Measurements from ENCODE around the gene KCTD17. TPM values are rescaled to one million over a fixed set of nuclear protein-coding genes. Genes with fewer than 3 reads are reported as not detected.
"Not testable (repeated sequence)": the region's sequence is repeated elsewhere in the genome, so short reads cannot be mapped to it uniquely, and the experiment has no call there.

KCTD17 gene
- total RNA-seq, 6 experiments from 2014 or later = 2.0 to 9.7 (median 4.4) TPM

- DNase-seq (no peak), ATAC-seq (no peak)
- Histone ChIP-seq H3K27ac (no peak overlapping the region), H3K4me3 (no peak overlapping the region), H3K27me3 (no peaks in the 10 kb centered on the region), H3K36me3 (no peaks in the 10 kb centered on the region), H3K4me1 (no peaks in the 10 kb centered on the region), H3K9me3 (no peaks in the 10 kb centered on the region)
- no peak for TF ChIP-seq POLR2A (IDR thresholded peaks at IDR 0.05)
- no peak for TF ChIP-seq CTCF (IDR thresholded peaks at IDR 0.05)
- 60% methylated on average over 1 of the region's 9 CpGs for WGBS (ENCODE audit: insufficient coverage, low coverage, low lambda C conversion rate, missing lambda C conversion rate)
- intact Hi-C loops (cut with DNase I) = no loop called here
Measured at GRCh38 chr22:37070744-37071143, 19.2 kb downstream of the KCTD17 start.

DNA sequence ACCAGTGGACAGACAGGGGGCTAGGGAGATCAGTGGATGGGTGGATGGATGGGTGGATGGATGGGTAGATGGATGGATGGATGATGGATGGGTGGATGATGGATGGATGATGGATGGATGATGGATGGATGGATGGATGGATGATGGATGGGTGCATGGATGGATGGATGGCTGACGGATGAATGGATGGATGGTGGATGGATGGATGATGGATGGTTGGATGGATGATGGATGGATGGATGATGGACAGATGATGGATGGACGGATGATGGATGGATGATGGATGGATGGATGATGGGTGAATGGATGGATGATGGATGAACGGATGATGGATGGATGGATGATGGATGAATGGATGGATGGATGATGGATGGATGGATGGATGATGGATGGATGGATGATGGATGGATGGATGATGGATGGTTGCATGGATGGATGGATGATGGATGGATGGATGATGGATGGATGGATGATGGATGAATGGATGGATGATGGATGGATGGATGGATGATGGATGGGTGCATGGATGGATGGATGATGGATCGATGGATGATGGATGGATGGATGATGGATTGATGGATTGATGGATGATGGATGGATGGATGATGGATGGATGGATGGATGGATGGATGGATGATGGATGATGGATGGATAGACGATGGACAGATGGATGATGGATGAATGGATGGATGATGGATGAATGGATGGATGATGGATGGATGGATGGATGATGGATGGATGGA, 20.5 kb downstream of the KCTD17 start:
- H3K27ac ChIP-seq; DNase-seq; H3K36me3 ChIP-seq; intact Hi-C loops (cut with DNase I); H3K27me3 ChIP-seq; H3K9me3 ChIP-seq; H3K4me3 ChIP-seq; H3K4me1 ChIP-seq; ATAC-seq: not testable (repeated sequence)
- WGBS (ENCODE audit: insufficient coverage, low coverage, low lambda C conversion rate, missing lambda C conversion rate) = 93% methylated on average over 5 of the region's 5 CpGs

DNA sequence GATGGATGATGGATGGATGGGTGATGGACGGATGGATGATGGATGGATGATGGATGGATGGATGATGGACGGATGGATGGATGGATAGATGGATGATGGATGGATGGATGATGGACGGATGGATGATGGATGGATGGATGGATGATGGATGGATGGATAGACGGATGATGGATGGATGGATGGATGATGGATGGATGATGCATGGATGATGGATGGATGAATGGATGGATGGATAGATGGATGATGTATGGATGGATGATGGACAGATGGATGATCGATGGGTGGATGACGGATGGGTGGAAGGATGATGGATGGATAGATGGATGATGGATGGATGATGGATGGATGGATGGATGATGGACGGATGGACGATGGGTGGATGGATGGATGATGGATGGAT, 21.1 kb downstream of the KCTD17 start:
- no peak overlapping the region for H3K4me3 ChIP-seq
- 91% methylated on average over 8 of the region's 8 CpGs for WGBS (ENCODE audit: insufficient coverage, low coverage, low lambda C conversion rate, missing lambda C conversion rate)
- no peak overlapping the region for H3K27ac ChIP-seq
- intact Hi-C loops (cut with DNase I) = no loop called here
- H3K36me3 ChIP-seq = no peaks in the 10 kb centered on the region
- H3K4me1 ChIP-seq = peaks cover 0 to 1% (median 0%) of the 10 kb centered on the region in 4 donors
- no peaks in the 10 kb centered on the region for H3K27me3 ChIP-seq
- TF ChIP-seq CTCF (IDR thresholded peaks at IDR 0.05) (no peak), POLR2A (IDR thresholded peaks at IDR 0.05) (no peak)
- H3K9me3 ChIP-seq = no peaks in the 10 kb centered on the region
- no peak for DNase-seq
- no peak for ATAC-seq

DNA sequence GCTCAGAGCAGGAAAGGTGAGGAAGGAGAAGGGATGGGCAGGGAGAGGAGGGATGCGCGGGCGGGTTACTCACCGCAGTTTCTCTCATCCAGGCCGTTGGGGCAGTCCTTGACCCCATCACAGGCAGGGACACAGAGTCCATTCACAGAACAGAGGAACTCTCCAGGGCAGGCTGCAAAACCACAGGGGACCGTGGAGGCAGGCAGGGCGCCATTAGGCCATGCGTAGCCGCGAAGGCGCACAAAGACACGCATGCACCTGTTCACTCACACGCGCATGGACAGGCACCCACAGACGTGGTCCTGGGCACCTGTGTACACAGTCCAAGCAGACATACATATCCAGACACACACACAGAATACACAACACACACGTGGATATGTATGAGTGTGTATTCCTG, 23.0 kb downstream of the KCTD17 start:
- ATAC-seq (no peak), DNase-seq (no peak)
- no peak for TF ChIP-seq POLR2A (IDR thresholded peaks at IDR 0.05)
- no peak for TF ChIP-seq CTCF (IDR thresholded peaks at IDR 0.05)
- Histone ChIP-seq H3K27ac (no peak overlapping the region), H3K9me3 (no peaks in the 10 kb centered on the region), H3K27me3 (no peaks in the 10 kb centered on the region), H3K4me3 (no peak overlapping the region), H3K36me3 (no peaks in the 10 kb centered on the region), H3K4me1 (peaks cover 0 to 2% (median 0%) of the 10 kb centered on the region in 4 donors)
- intact Hi-C loops (cut with DNase I) = no loop called here
- 53% methylated on average over 4 of the region's 16 CpGs for WGBS (ENCODE audit: insufficient coverage, low coverage, low lambda C conversion rate, missing lambda C conversion rate)

- no peak for TF ChIP-seq POLR2A (IDR thresholded peaks at IDR 0.05)
- 80% methylated on average over 1 of the region's 17 CpGs for WGBS (ENCODE audit: insufficient coverage, low coverage, low lambda C conversion rate, missing lambda C conversion rate)
- DNase-seq (no peak), ATAC-seq (no peak)
- Histone ChIP-seq H3K36me3 (no peaks in the 10 kb centered on the region), H3K27me3 (no peaks in the 10 kb centered on the region), H3K27ac (no peak overlapping the region), H3K4me3 (no peak overlapping the region), H3K9me3 (no peaks in the 10 kb centered on the region), H3K4me1 (peaks cover 0 to 2% (median 0%) of the 10 kb centered on the region in 4 donors)
- intact Hi-C loops (cut with DNase I) = no loop called here
Measured at GRCh38 chr22:37075046-37075445, 23.5 kb downstream of the KCTD17 start.
